Measurements from ENCODE around the gene PICALM.

- TF ChIP-seq CTCF (IDR thresholded peaks at IDR 0.05), result no peak
- TF ChIP-seq POLR2A (IDR thresholded peaks at IDR 0.05), result no peak
These were observed 10.5 kb upstream of the PICALM start for GRCh38 chr11:86079421-86079820.
